Endothelial cell (in vitro differentiated cells): ENCODE data around the gene FLOT1. TPM values are rescaled to one million over a fixed set of nuclear protein-coding genes. Genes with fewer than 3 reads are reported as not detected.

ENCODE experiments used
- DNase-seq: peaks from one replicate; pipeline ENCODE4 v3.0.0; 2021; ENCODE audit warnings: low spot score
- H3K27ac Mint-ChIP-seq: one replicate; pipeline ENCODE4 v1.8.0; 2021; ENCODE audit warnings: mixed read lengths, inconsistent platforms; ENCODE audit not compliant: unreplicated experiment
- H3K27me3 Mint-ChIP-seq: one replicate; pipeline ENCODE4 v1.8.0; 2021; ENCODE audit warnings: mild to moderate bottlenecking, moderate library complexity, mixed read lengths, inconsistent platforms; ENCODE audit not compliant: unreplicated experiment
- H3K36me3 Mint-ChIP-seq: one replicate; pipeline ENCODE4 v1.8.0; 2021; ENCODE audit warnings: mild to moderate bottlenecking, low read depth, mixed read lengths, inconsistent platforms; ENCODE audit not compliant: unreplicated experiment
- H3K4me1 Mint-ChIP-seq: one replicate; pipeline ENCODE4 v1.8.0; 2021; ENCODE audit warnings: mild to moderate bottlenecking, mixed read lengths, inconsistent platforms; ENCODE audit not compliant: unreplicated experiment
- H3K4me3 Mint-ChIP-seq: one replicate; pipeline ENCODE4 v1.8.0; 2021; ENCODE audit warnings: mild to moderate bottlenecking, mixed read lengths, inconsistent platforms; ENCODE audit not compliant: unreplicated experiment
- H3K9me3 Mint-ChIP-seq: one replicate; pipeline ENCODE4 v1.8.0; 2021; ENCODE audit warnings: mixed read lengths, inconsistent platforms; ENCODE audit not compliant: unreplicated experiment
- total RNA-seq: library from RNA; stranded (reverse); fragmentation: NEBNext Ultra II Directional; extraction: Animal tissue kit (Norgen Biotek cat#: 25700); gene quantifications from one replicate; pipeline ENCODE4 v1.2.1, GENCODE V29; 2021; ENCODE audit not compliant: unreplicated experiment
- TF ChIP-seq, protein P1 (sequence below): fragments of 200-600 bp; sonication (generic); IDR thresholded peaks from one replicate; pipeline ENCODE4 v1.5.0; 2021; ENCODE audit warnings: antibody characterized with exemption; ENCODE audit not compliant: unreplicated experiment

FLOT1 gene
- total RNA-seq, 1 donor from 2014 or later, result 136 TPM

- Mint-ChIP-seq H3K27ac (no peak overlapping the region), H3K36me3 (peaks cover 23% of the 10 kb centered on the region), H3K4me1 (peaks cover 3% of the 10 kb centered on the region), H3K9me3 (no peaks in the 10 kb centered on the region), H3K27me3 (peaks cover 4% of the 10 kb centered on the region), H3K4me3 (no peak overlapping the region)
- peak; percentile 64 for DNase-seq
- TF ChIP-seq, protein P1, sequence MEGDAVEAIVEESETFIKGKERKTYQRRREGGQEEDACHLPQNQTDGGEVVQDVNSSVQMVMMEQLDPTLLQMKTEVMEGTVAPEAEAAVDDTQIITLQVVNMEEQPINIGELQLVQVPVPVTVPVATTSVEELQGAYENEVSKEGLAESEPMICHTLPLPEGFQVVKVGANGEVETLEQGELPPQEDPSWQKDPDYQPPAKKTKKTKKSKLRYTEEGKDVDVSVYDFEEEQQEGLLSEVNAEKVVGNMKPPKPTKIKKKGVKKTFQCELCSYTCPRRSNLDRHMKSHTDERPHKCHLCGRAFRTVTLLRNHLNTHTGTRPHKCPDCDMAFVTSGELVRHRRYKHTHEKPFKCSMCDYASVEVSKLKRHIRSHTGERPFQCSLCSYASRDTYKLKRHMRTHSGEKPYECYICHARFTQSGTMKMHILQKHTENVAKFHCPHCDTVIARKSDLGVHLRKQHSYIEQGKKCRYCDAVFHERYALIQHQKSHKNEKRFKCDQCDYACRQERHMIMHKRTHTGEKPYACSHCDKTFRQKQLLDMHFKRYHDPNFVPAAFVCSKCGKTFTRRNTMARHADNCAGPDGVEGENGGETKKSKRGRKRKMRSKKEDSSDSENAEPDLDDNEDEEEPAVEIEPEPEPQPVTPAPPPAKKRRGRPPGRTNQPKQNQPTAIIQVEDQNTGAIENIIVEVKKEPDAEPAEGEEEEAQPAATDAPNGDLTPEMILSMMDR, result no peak
Observed at GRCh38 chr6:30730601-30731435, 11.7 kb downstream of the FLOT1 start.

- Mint-ChIP-seq H3K4me1 (peaks cover 24% of the 10 kb centered on the region), H3K36me3 (peaks cover 42% of the 10 kb centered on the region), H3K27me3 (peaks cover 19% of the 10 kb centered on the region), H3K9me3 (no peaks in the 10 kb centered on the region), H3K4me3 (no peak overlapping the region), H3K27ac (peak overlapping the region; percentile 48)
- no peak for DNase-seq
- TF ChIP-seq, protein P1, result no peak
Observed at GRCh38 chr6:30727920-30728553, 14.4 kb downstream of the FLOT1 start.

- Mint-ChIP-seq H3K9me3 (no peaks in the 10 kb centered on the region), H3K4me1 (peaks cover 29% of the 10 kb centered on the region), H3K27ac (no peak overlapping the region), H3K27me3 (peaks cover 20% of the 10 kb centered on the region), H3K36me3 (peaks cover 47% of the 10 kb centered on the region), H3K4me3 (no peak overlapping the region)
- no peak for DNase-seq
- TF ChIP-seq, protein P1, result no peak
Observed at GRCh38 chr6:30726506-30727413, 15.7 kb downstream of the FLOT1 start.

DNA sequence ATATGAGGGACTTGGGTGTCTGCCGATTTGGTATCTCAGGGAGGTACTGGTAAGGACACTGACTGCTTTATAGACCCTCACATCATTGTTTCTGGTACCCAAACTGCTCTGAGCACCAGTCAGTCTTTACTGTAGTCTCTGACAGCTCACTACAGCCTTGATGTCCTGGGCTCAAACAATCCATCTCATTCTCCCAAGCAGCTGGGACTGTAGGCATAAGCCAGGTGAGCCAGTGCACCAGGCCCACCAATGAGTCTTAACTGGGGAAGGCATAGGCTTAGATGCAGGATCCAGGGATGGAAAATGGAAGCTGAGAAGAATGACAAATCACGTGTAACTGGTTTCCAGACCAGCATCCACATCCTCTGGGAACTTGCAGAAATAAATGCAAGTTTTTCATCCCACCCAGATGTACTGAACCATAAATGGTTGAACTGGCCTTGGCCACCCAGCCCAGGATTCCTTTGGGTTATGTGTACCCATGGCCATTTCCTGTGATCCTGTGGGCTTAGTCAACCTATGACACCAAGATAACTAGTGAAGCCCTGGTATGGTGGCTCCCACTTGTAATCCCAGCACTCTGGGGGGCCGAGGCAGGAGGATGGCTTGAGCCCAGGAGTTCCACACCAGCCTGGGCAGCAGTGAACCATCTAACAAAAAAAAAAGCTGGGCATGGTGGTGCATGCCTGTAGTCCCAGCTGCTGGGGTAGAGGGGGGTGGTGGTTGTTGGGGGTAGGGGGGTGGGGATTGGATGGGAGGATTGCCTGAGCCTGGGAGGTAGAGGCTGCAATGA is 16.6 kb downstream of the FLOT1 start:
- TF ChIP-seq, protein P1, result no peak
- Mint-ChIP-seq H3K36me3 (peaks cover 53% of the 10 kb centered on the region), H3K27ac (peak overlapping the region; percentile 18), H3K4me1 (peaks cover 31% of the 10 kb centered on the region), H3K4me3 (no peak overlapping the region), H3K27me3 (peaks cover 23% of the 10 kb centered on the region), H3K9me3 (no peaks in the 10 kb centered on the region)
- DNase-seq, result no peak
